ENCODE results near the gene EEF2KMT.

- TF ChIP-seq CTCF (IDR thresholded peaks at IDR 0.05) (no peak), POLR2A (IDR thresholded peaks at IDR 0.05) (no peak)
Observed at GRCh38 chr16:5108505-5109158, 11.0 kb upstream of the EEF2KMT start.
